OCI-LY7 (cell line): ENCODE results near the gene CYTIP. TPM values are rescaled to one million over a fixed set of nuclear protein-coding genes. Genes with fewer than 3 reads are reported as not detected.
A peak's percentile ranks its signal among the peaks of the same experiment; 100 is the strongest.

ENCODE experiments used
- Bru-seq: library from RNA; stranded (reverse); fragments of 400-500 nt; gene quantifications from one replicate; lab custom pipeline; 2021; lab: Mats Ljungman, UMichigan
- BruChase-seq, 2 experiments: library from RNA; stranded (reverse); fragments of 400-500 nt; gene quantifications; one replicate each; lab custom pipeline; 2021; lab: Mats Ljungman, UMichigan
- BruUV-seq: library from RNA; stranded (reverse); fragments of 400-500 nt; replicated peaks from 2 replicates; lab custom pipeline; 2021; lab: Mats Ljungman, UMichigan
- CTCF ChIA-PET: fragments of 300-600 bp; sonication (Branson Sonifier 250); formaldehyde crosslinking; loops from one replicate; lab custom pipeline; 2022; ENCODE audit warnings: antibody characterized with exemption; ENCODE audit not compliant: unreplicated experiment; lab: Charles Lee
- POLR2A ChIA-PET: fragments of 300-600 bp; sonication (Branson Sonifier 250); formaldehyde crosslinking; loops from one replicate; lab custom pipeline; 2022; ENCODE audit warnings: antibody characterized with exemption; lab: Charles Lee
- DNase-seq: peaks from one replicate; pipeline ENCODE4 v3.0.0-alpha.2; 2015; ENCODE audit warnings: low spot score
- H2AFZ ChIP-seq: fragments of 200-600 bp; sonication (generic), shearing (Covaris generic); 2 replicates; pipeline ENCODE4 v1.6.1; 2014; ENCODE audit warnings: mild to moderate bottlenecking, antibody characterized with exemption, low read length, moderate library complexity
- H3K27ac ChIP-seq: fragments of 200-600 bp; sonication (generic); 2 replicates; pipeline ENCODE4 v1.5.1; 2014; ENCODE audit warnings: mixed run types, low read depth, mild to moderate bottlenecking, moderate library complexity, low read length, inconsistent platforms; ENCODE audit not compliant: poor library complexity, severe bottlenecking
- H3K36me3 ChIP-seq: fragments of 200-600 bp; sonication (generic); 2 replicates; pipeline ENCODE4 v1.6.1; 2014; ENCODE audit warnings: mild to moderate bottlenecking, antibody characterized with exemption, low read length, moderate library complexity, mixed read lengths; ENCODE audit not compliant: insufficient read depth
- H3K4me1 ChIP-seq: fragments of 200-600 bp; sonication (generic); 2 replicates; pipeline ENCODE4 v1.5.1; 2014; ENCODE audit warnings: mild to moderate bottlenecking, low read length; ENCODE audit not compliant: insufficient read depth, poor library complexity, severe bottlenecking
- H3K4me2 ChIP-seq: fragments of 200-600 bp; sonication (generic); 2 replicates; pipeline ENCODE4 v1.6.1; 2014; ENCODE audit warnings: mild to moderate bottlenecking, low read length
- H3K4me3 ChIP-seq: fragments of 200-600 bp; sonication (generic); 2 replicates; pipeline ENCODE4 v1.5.1; 2014; ENCODE audit warnings: mild to moderate bottlenecking, low read depth, low read length; ENCODE audit not compliant: poor library complexity, severe bottlenecking
- H3K79me2 ChIP-seq: fragments of 200-600 bp; sonication (generic); 2 replicates; pipeline ENCODE4 v1.6.1; 2016; ENCODE audit warnings: low read depth, mild to moderate bottlenecking, low read length, moderate library complexity, mixed read lengths; ENCODE audit not compliant: insufficient read depth
- H3K9me2 ChIP-seq: fragments of 200-600 bp; sonication (generic); 2 replicates; pipeline ENCODE4 v1.6.1; 2016; ENCODE audit warnings: mild to moderate bottlenecking, low read length, mixed read lengths; ENCODE audit not compliant: insufficient read depth
- H3K9me3 ChIP-seq: fragments of 200-600 bp; sonication (generic); 2 replicates; pipeline ENCODE4 v1.6.1; 2014; ENCODE audit warnings: mild to moderate bottlenecking, mixed run types, low read length, mixed read lengths
- H4K20me1 ChIP-seq: fragments of 200-600 bp; sonication (generic); 2 replicates; pipeline ENCODE4 v1.6.1; 2014; ENCODE audit warnings: mild to moderate bottlenecking, antibody characterized with exemption, low read length, moderate library complexity, mixed read lengths; ENCODE audit not compliant: insufficient read depth
- CTCF ChIP-seq: fragments of 200-600 bp; sonication (generic); conservative IDR thresholded peaks from 2 replicates; pipeline ENCODE4 v1.5.1; 2014; ENCODE audit warnings: mild to moderate bottlenecking, antibody characterized with exemption, low read length, moderate library complexity, mixed read lengths
- EZH2phosphoT487 ChIP-seq: fragments of 200-600 bp; sonication (generic); IDR thresholded peaks from 2 replicates; pipeline ENCODE4 v1.6.1; 2018; ENCODE audit warnings: low read depth, borderline replicate concordance, mild to moderate bottlenecking, mixed run types, antibody characterized with exemption, low read length, moderate library complexity, mixed read lengths
- intact Hi-C: fragments of 100-400 bp; cut with micrococcal nuclease; formaldehyde crosslinking; loops from one replicate; pipeline ENCODE4 v1.10.0; 2022; ENCODE audit not compliant: unreplicated experiment
- long read RNA-seq: library from polyadenylated mRNA; stranded (forward); transcript quantifications from one replicate; pipeline ENCODE4 v2.0.0, GENCODE V29; 2022
- total RNA-seq, 2 experiments: library from RNA; depleted of rRNA in 1 of 2; stranded (reverse); fragments of >200 nt in 1 of 2; shearing (Covaris generic) in 1 of 2; gene quantifications; 2 replicates each; pipeline ENCODE4 v1.2.3, GENCODE V29; 2014 to 2022

CYTIP gene
- total RNA-seq (2014; rRNA removed; shearing (Covaris generic)) (49.2 and 53.0 TPM in 2 replicates), total RNA-seq (2022) (60.3 and 64.0 TPM in 2 replicates), Bru-seq, nascent RNA (percentile 99 among the genes with signal in this experiment), BruChase-seq, experiment 1, labeled RNA remaining after a 6-hour chase (percentile 85 among the genes with signal in this experiment), BruChase-seq, experiment 2, labeled RNA remaining after a 2-hour chase (percentile 89 among the genes with signal in this experiment)
- long read RNA-seq, transcript CYTIP-201 (8 exons, 2,260 nt): major isoform, 69 of 72 reads
- long read RNA-seq, partial matches to known transcripts: 1 of 72 reads
- long read RNA-seq, other reads (novel, unspliced or antisense): 2 of 72 reads

- ChIA-PET POLR2A (interaction anchor here (0.6 to 2.4 kb wide), 15 partner anchors 8 to 119 kb away, joined by 3 to 42 read pairs (median 5); partner anchors contain the start of gene ERMN), CTCF (interaction anchor here (0.6 to 1.4 kb wide), 3 partner anchors 9 to 117 kb away, joined by 3 to 6 read pairs (median 6); no protein-coding TSS in a partner anchor)
- Histone ChIP-seq H3K27ac (peak within 1 kb of the TSS; percentile 87), H3K4me2 (peak within 1 kb of the TSS; percentile 88), H3K79me2 (peaks cover 56% of the 10 kb centered on the region), H3K4me1 (peaks cover 44% of the 10 kb centered on the region), H3K9me3 (no peaks in the 10 kb centered on the region), H3K4me3 (peak within 1 kb of the TSS; percentile 78), H3K36me3 (peaks cover 26% of the 10 kb centered on the region; the same call in 1 of the 2 replicates), H4K20me1 (no peaks in the 10 kb centered on the region), H3K9me2 (no peaks in the 10 kb centered on the region), H2AFZ (peak within 1 kb of the TSS; percentile 94)
- intact Hi-C loops: loop anchor here (1.0 to 5.0 kb wide), 2 partner anchors 25 to 1013 kb away; partner anchors contain the start of genes CCDC148 and PKP4
- BruUV-seq: no TSS peak
- no peak for TF ChIP-seq EZH2phosphoT487
- DNase-seq: peak; percentile 84
Measured at GRCh38 chr2:157443795-157444640, at the start of gene CYTIP. Gene CYTIP, minus strand, starts transcription at chr2:157444089. Its CDS starts 69 bp downstream, at chr2:157444020.

GRCh38 chr2:157492189-157492773, 48.4 kb upstream of the CYTIP start:
- POLR2A ChIA-PET: interaction anchor here (0.6 to 0.7 kb wide), 3 partner anchors 50 to 55 kb away, joined by 3 to 4 read pairs (median 4); no protein-coding TSS in a partner anchor
- intact Hi-C loops: loop anchor here (2.0 to 10.0 kb wide), 6 partner anchors 100 to 519 kb away; partner anchors contain the start of genes ACVR1 and ERMN

More at GRCh38 chr2:157492189-157492773, 48.4 kb upstream of the CYTIP start:
- no peak for TF ChIP-seq EZH2phosphoT487
- TF ChIP-seq CTCF: peak; percentile 96
- DNase-seq: peak; percentile 82
- no peaks in the 10 kb centered on the region for H3K36me3 ChIP-seq
- H3K4me2 ChIP-seq: no peak overlapping the region
- H4K20me1 ChIP-seq: no peaks in the 10 kb centered on the region
- no peaks in the 10 kb centered on the region for H3K9me2 ChIP-seq
- no TSS peak for BruUV-seq
- H3K9me3 ChIP-seq: no peaks in the 10 kb centered on the region
- no peak overlapping the region for H3K27ac ChIP-seq
- no peaks in the 10 kb centered on the region for H3K79me2 ChIP-seq
- H2AFZ ChIP-seq: no peak overlapping the region
- H3K4me1 ChIP-seq: peaks cover 4% of the 10 kb centered on the region
- no peak overlapping the region for H3K4me3 ChIP-seq
- CTCF ChIA-PET: interaction anchor here (1.2 to 1.8 kb wide), 2 partner anchors 164 to 190 kb away, joined by 4 to 9 read pairs; no protein-coding TSS in a partner anchor
